Subcutaneous abdominal adipose tissue (tissue), 5 donors: Measurements from ENCODE around the gene MRPL28.
"Not testable (repeated sequence)": the region's sequence is repeated elsewhere in the genome, so short reads cannot be mapped to it uniquely, and the experiment has no call there.

Experiments
- H3K27ac ChIP-seq: one replicate; pipeline ENCODE4 v1.7.0; 2013; ENCODE audit warnings: low read depth, mild to moderate bottlenecking, inconsistent platforms, low read length, moderate library complexity
- H3K27me3 ChIP-seq, 5 donors: one replicate each; pipeline ENCODE4 v1.7.0; 2013; ENCODE audit warnings: low read length in 5 of 5, inconsistent platforms in 1 of 5; ENCODE audit not compliant: control insufficient read depth in 5 of 5, insufficient read depth in 4 of 5
- H3K36me3 ChIP-seq, 5 donors: one replicate each; pipeline ENCODE4 v1.7.0; 2013; ENCODE audit warnings: low read length in 5 of 5; ENCODE audit not compliant: control insufficient read depth in 5 of 5, insufficient read depth in 5 of 5
- H3K4me1 ChIP-seq, 5 donors: one replicate each; pipeline ENCODE4 v1.7.0; 2013; ENCODE audit warnings: low read length in 5 of 5, mild to moderate bottlenecking in 3 of 5, moderate library complexity in 1 of 5; ENCODE audit not compliant: control insufficient read depth in 5 of 5, insufficient read depth in 5 of 5
- H3K4me3 ChIP-seq, 5 donors: one replicate each; pipeline ENCODE4 v1.7.0; 2013; ENCODE audit warnings: low read length in 5 of 5, low read depth in 1 of 5
- H3K9ac ChIP-seq, 5 donors: one replicate each; pipeline ENCODE4 v1.7.0; 2013; ENCODE audit warnings: low read length in 5 of 5, mild to moderate bottlenecking in 4 of 5, moderate library complexity in 3 of 5
- H3K9me3 ChIP-seq, 5 donors: one replicate each; pipeline ENCODE4 v1.7.0; 2013; ENCODE audit warnings: low read length in 5 of 5; ENCODE audit not compliant: control insufficient read depth in 5 of 5
- donor health status: healthy.
- donor health status: healthy.
- donor health status: healthy.
- donor health status: healthy.
- donor health status: healthy.

The MRPL28 gene

DNA sequence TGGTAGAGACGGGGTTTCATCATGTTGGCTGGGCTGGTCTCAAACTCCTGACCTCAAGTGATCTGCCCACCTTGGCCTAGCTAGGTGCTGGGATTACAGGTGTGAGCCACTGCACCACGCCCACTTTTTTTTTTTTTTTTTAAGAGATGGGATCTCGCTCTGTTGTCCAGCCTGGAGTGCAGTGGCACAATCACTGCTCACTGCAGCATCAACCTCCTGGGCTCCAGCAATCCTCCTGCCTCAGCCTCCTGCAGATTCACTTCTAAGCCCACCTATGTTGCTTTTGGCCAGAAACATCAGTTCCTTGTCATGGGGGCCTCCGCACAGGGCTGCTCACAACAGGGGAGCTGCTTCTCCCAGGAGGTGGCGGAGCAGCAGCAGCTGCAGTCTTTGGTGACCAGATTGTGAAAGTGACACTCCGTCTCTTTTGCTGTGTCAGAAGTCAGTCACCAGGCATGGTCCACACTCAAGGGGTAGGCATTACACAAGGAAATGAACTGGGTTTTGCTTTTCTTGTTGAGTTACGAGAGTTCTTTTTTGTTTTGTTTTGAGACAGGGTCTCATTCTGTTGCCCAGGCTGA, 22.2 kb upstream of the MRPL28 start:
- no peaks in the 10 kb centered on the region for H3K36me3 ChIP-seq
- H3K27ac ChIP-seq: no peak overlapping the region
- H3K9me3 ChIP-seq: peaks cover 0 to 4% (median 3%) of the 10 kb centered on the region in 5 donors
- no peaks in the 10 kb centered on the region for H3K27me3 ChIP-seq
- no peak overlapping the region for H3K9ac ChIP-seq
- H3K4me3 ChIP-seq: no peak overlapping the region
- peaks cover 0 to 21% (median 20%) of the 10 kb centered on the region in 5 donors for H3K4me1 ChIP-seq

- no peak overlapping the region for H3K4me3 ChIP-seq
- H3K9me3 ChIP-seq: peaks cover 0 to 4% (median 3%) of the 10 kb centered on the region in 5 donors
These were observed 21.6 kb upstream of the MRPL28 start for GRCh38 chr16:391885-392335.

GRCh38 chr16:389352-389751, 19.0 kb upstream of the MRPL28 start:
- H3K4me1 ChIP-seq: peaks cover 0 to 15% (median 10%) of the 10 kb centered on the region in 5 donors
- H3K9me3 ChIP-seq: peaks cover 0 to 4% (median 3%) of the 10 kb centered on the region in 5 donors
- H3K4me3 ChIP-seq: no peak overlapping the region
- H3K27ac ChIP-seq: no peak overlapping the region
- no peaks in the 10 kb centered on the region for H3K36me3 ChIP-seq
- H3K27me3 ChIP-seq: no peaks in the 10 kb centered on the region
- H3K9ac ChIP-seq: no peak overlapping the region

More at GRCh38 chr16:391885-392335, 21.6 kb upstream of the MRPL28 start:
- Histone ChIP-seq H3K9ac (no peak overlapping the region), H3K27ac (no peak overlapping the region), H3K36me3 (no peaks in the 10 kb centered on the region), H3K27me3 (no peaks in the 10 kb centered on the region), H3K4me1 (peaks cover 0 to 24% (median 20%) of the 10 kb centered on the region in 5 donors)

DNA sequence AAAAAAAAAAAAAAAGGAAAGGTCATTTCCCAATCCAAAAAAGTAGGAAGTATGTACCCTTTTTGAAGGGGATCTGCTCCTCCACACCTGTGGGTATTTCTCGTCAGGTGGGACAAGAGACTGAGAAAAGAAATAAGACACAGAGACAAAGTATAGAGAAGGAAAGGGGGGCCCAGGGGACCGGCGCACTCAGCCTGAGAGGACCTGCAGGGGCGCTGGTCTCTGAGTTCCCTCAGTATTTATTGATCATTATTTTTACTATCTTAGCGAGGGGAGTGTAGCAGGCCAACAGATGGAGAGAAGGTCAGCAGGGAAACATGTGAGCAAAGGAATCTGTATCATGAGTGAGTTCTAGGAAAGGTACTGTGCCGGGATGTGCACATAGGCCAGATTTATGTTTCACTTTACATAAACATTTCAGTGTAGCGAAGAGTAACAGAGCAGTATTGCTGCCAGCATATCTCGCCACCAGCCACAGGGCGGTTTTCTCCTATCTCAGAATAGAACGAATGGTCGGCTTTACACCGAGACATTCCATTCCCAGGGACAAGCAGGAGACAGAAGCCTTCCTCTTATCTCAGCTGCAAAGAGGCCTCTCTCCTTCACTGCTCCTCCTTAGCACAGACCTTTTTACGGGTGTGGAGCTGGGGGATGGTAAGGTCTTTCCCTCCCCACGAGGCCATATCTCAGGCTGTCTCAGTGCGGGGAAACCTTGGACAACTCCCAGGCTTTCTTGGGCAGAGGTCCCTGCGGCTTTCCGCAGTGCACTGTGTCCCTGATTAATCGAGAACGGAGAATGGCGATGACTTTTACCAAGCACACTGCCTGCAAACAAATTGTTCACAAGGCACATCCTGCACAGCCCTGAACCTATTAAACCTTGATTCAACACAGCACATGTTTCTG, 17.7 kb upstream of the MRPL28 start:
- peak overlapping the region in 4 of 5 donors; percentile 11 to 38 (median 27) for H3K4me3 ChIP-seq
- not testable (repeated sequence) for H3K27ac ChIP-seq, H3K9me3 ChIP-seq, H3K27me3 ChIP-seq, H3K36me3 ChIP-seq, H3K9ac ChIP-seq
- peaks cover 2 to 26% (median 23%) of the 10 kb centered on the region in 5 donors for H3K4me1 ChIP-seq

DNA sequence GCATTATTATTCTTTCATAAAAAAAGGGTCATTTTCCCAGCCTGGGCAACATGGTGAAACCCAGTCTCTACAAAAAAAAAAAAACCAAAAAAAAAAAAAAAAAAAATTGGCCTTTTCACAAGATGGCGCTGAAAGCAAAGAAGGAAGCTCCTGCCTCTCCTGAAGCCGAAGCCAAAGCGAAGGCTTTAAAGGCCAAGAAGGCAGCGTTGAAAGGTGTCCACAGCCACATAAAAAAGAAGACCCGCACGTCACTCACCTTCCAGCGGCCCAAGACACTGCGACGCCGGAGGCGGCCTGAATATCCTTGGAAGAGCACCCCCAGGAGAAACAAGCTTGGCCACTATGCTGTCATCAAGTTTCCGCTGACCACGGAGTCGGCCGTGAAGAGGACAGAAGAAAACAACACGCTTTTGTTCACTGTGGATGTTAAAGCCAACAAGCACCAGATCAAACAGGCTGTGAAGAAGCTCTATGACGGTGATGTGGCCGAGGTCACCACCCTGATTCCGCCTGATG, 16.4 kb upstream of the MRPL28 start:
- Histone ChIP-seq H3K9me3 (peaks cover 0 to 1% (median 0%) of the 10 kb centered on the region in 5 donors), H3K4me3 (no peak overlapping the region), H3K9ac (no peak overlapping the region), H3K27ac (no peak overlapping the region), H3K4me1 (peaks cover 2 to 35% (median 31%) of the 10 kb centered on the region in 5 donors), H3K36me3 (no peaks in the 10 kb centered on the region), H3K27me3 (no peaks in the 10 kb centered on the region)

- Histone ChIP-seq H3K9ac (peak overlapping the region in 3 of 5 donors; percentile 2 to 76 (median 41)), H3K4me1 (peaks cover 2 to 50% (median 42%) of the 10 kb centered on the region in 5 donors), H3K4me3 (peak overlapping the region; percentile 23 to 83 (median 75)), H3K36me3 (no peaks in the 10 kb centered on the region), H3K9me3 (no peaks in the 10 kb centered on the region), H3K27me3 (no peaks in the 10 kb centered on the region), H3K27ac (no peak overlapping the region)
These were observed 13.2 kb upstream of the MRPL28 start for GRCh38 chr16:383326-384051.

- Histone ChIP-seq H3K9ac (peak within 1 kb of the TSS; percentile 38 to 84 (median 74)), H3K36me3 (peaks cover 0 to 8% (median 4%) of the 10 kb centered on the region in 5 donors), H3K4me3 (peak within 1 kb of the TSS; percentile 75 to 83 (median 81)), H3K27me3 (no peaks in the 10 kb centered on the region), H3K9me3 (no peaks in the 10 kb centered on the region), H3K4me1 (peaks cover 2 to 43% (median 39%) of the 10 kb centered on the region in 5 donors), H3K27ac (peak within 1 kb of the TSS; percentile 41)
These were observed 11.7 kb upstream of the MRPL28 start, which contains the start of gene PGAP6 for GRCh38 chr16:381789-382717. Gene PGAP6 (minus strand): TSS chr16:381978. CDS start chr16:381821, 157 bp downstream.

GRCh38 chr16:381012-381788, 10.9 kb upstream of the MRPL28 start:
- no peaks in the 10 kb centered on the region for H3K9me3 ChIP-seq
- H3K4me3 ChIP-seq: peak overlapping the region; percentile 44 to 82 (median 72)
- H3K27ac ChIP-seq: no peak overlapping the region
- H3K4me1 ChIP-seq: peaks cover 2 to 43% (median 39%) of the 10 kb centered on the region in 5 donors
- no peaks in the 10 kb centered on the region for H3K27me3 ChIP-seq
- peak overlapping the region; percentile 38 to 84 (median 74) for H3K9ac ChIP-seq
- peaks cover 0 to 17% (median 13%) of the 10 kb centered on the region in 5 donors for H3K36me3 ChIP-seq
